Suprapubic skin (tissue), 3 donors: Measurements from ENCODE around the gene SDC1.

Experiments
- EP300 ChIP-seq: sonication (generic); formaldehyde crosslinking; IDR thresholded peaks from one replicate; pipeline ENCODE4 v1.6.1; 2017; ENCODE audit warnings: antibody characterized with exemption
- POLR2A ChIP-seq, 2 donors: fragments of 450-650 bp; IDR thresholded peaks; one replicate each; pipeline ENCODE4 v1.6.1; 2017; ENCODE audit warnings: antibody characterized with exemption in 2 of 2, mild to moderate bottlenecking in 2 of 2, moderate library complexity in 2 of 2
- TF ChIP-seq, protein P1 (sequence below), 2 donors: fragments of 200-600 bp in 1 of 2; fragments of 450-650 bp in 1 of 2; sonication (generic) in 1 of 2; IDR thresholded peaks; one replicate each; pipeline ENCODE4 v1.5.1; 2016 to 2019; ENCODE audit warnings: antibody characterized with exemption in 2 of 2, mild to moderate bottlenecking in 1 of 2, moderate library complexity in 1 of 2

DNA sequence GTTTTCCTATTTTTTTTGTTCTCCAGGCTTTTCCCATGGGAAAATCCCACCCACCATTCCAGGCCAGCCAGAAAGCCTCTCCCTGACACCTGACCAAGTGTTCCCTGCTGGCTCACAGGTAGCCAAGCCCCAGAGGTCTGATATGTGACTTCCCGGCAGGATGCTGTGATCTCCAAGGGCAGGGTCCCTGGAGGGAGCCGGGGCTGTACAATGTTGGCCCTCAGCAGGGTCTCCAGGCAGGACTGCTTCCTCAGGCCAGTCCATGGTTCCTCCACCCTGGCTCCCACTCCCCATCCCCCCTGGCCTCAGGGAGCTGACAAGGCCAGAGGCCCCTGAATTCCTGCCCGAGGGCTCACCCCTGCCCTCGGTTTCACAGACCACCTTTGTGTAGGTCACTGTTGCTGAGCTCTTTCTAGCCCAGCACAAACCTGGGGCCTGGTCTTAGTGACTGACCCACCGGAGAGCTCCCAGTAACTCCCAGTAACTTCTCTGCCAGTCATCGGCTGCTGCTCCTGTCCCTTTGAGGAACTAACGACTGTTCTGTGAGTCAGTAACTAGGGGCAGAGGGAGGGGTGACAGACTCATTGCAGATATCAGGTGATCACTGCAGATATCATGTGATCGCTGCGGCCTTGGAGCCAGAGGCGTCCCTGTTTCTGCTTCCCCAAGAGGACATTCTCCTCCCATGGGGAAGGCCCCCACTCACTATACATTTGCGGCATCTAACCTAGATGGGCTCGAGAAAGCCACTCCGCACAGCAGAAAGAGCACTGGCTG, 38.7 kb downstream of the SDC1 start:
- TF ChIP-seq, protein P1, sequence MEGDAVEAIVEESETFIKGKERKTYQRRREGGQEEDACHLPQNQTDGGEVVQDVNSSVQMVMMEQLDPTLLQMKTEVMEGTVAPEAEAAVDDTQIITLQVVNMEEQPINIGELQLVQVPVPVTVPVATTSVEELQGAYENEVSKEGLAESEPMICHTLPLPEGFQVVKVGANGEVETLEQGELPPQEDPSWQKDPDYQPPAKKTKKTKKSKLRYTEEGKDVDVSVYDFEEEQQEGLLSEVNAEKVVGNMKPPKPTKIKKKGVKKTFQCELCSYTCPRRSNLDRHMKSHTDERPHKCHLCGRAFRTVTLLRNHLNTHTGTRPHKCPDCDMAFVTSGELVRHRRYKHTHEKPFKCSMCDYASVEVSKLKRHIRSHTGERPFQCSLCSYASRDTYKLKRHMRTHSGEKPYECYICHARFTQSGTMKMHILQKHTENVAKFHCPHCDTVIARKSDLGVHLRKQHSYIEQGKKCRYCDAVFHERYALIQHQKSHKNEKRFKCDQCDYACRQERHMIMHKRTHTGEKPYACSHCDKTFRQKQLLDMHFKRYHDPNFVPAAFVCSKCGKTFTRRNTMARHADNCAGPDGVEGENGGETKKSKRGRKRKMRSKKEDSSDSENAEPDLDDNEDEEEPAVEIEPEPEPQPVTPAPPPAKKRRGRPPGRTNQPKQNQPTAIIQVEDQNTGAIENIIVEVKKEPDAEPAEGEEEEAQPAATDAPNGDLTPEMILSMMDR (IDR thresholded peaks at IDR 0.05) = no peak
- TF ChIP-seq EP300 (no peak), POLR2A (IDR thresholded peaks at IDR 0.05) (no peak)
